GM12891 (cell line): ENCODE data around the gene NCKAP5.
"Not testable (repeated sequence)": the region's sequence is repeated elsewhere in the genome, so short reads cannot be mapped to it uniquely, and the experiment has no call there.

Source experiments
- DNase-seq: peaks from one replicate; pipeline ENCODE4 v3.0.0; 2011; ENCODE audit warnings: low spot score; ENCODE audit not compliant: insufficient read length
- FAIRE-seq: peaks from 2 replicates; lab custom pipeline; 2011; peaks lifted over from hg19 to GRCh38; lab: Jason Lieb, UNC
- PAX5 ChIP-seq: IDR thresholded peaks from 2 replicates; pipeline ENCODE4 v1.6.1; 2011; ENCODE audit warnings: low read length, moderate library complexity, mild to moderate bottlenecking; ENCODE audit not compliant: insufficient read depth, severe bottlenecking
- POLR2A ChIP-seq: IDR thresholded peaks from 2 replicates; pipeline ENCODE4 v1.6.1; 2011; ENCODE audit warnings: low read depth, low read length, control low read depth
- POLR2AphosphoS5 ChIP-seq: IDR thresholded peaks from 2 replicates; pipeline ENCODE4 v1.6.1; 2011; ENCODE audit warnings: low read depth, low read length, control low read depth
- POU2F2 ChIP-seq: IDR thresholded peaks from 2 replicates; pipeline ENCODE4 v1.6.1; 2011; ENCODE audit warnings: low read depth, mild to moderate bottlenecking, control low read depth, low read length, moderate library complexity
- SPI1 ChIP-seq: IDR thresholded peaks from 2 replicates; pipeline ENCODE4 v1.6.1; 2011; ENCODE audit warnings: low read depth, low read length, control low read depth
- TAF1 ChIP-seq: IDR thresholded peaks from 2 replicates; pipeline ENCODE4 v1.6.1; 2011; ENCODE audit warnings: low read depth, low read length, control low read depth

Gene NCKAP5

GRCh38 chr2:132719480-132719879 is 848.8 kb downstream of the NCKAP5 start:
- FAIRE-seq (no peak), DNase-seq (no peak)
- TF ChIP-seq SPI1 (no peak), POU2F2 (no peak), TAF1 (no peak), POLR2AphosphoS5 (no peak), POLR2A (no peak), PAX5 (no peak)

GRCh38 chr2:132716954-132717353 is 851.3 kb downstream of the NCKAP5 start:
- FAIRE-seq, result no peak
- DNase-seq, result no peak
- TF ChIP-seq SPI1 (no peak), TAF1 (no peak), POLR2A (no peak), POLR2AphosphoS5 (no peak), PAX5 (no peak), POU2F2 (no peak)

DNA sequence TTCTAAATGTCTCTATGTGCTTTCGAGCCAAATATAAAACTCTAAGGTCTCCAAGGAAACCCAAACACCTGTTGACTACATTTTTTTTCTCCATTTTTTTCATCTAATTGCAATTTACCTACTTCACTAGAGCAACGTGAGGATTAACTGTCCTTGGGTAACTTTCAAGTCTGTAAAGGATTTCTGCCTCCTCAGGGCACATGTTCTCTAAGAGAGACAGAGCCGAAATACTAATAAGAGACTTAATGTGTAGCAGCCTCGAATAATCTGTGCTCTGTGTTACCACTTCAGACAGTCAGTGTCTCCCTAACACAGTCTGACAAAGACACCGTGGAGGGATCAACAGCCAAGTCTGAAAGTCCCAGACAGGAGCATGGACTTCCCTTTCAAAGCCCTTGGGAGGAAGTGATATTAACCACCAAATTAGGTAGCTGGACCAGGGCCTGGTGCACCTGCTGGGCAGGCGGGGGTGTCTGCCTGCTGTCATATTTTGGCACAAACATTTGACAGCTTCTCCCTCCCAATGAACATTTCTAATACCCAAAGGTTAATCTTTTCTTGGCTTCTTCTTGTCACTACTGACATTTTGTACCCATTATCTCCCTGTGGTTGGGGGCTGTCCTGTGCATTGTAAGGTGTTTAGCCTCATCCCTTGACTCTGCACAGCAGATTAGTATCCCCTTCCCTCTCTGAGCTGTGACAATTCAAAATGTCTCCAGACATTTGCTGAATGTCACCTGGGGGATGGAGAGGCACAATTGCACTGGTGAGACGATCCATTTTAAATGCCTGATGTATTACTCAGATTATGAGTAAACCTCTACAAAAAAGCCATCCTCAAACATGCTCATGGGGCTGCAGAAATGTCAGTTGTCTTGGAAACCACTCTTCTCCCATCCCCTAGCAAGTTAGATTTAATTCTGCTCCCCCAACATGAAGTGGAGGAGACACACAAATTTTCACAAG is 852.6 kb downstream of the NCKAP5 start:
- no peak for FAIRE-seq
- no peak for TF ChIP-seq TAF1
- no peak for TF ChIP-seq POU2F2
- no peak for TF ChIP-seq POLR2A
- no peak for TF ChIP-seq SPI1
- no peak for TF ChIP-seq POLR2AphosphoS5
- TF ChIP-seq PAX5, result no peak
- no peak for DNase-seq

GRCh38 chr2:132703396-132703795 is 864.9 kb downstream of the NCKAP5 start:
- FAIRE-seq (no peak), DNase-seq (no peak)
- TF ChIP-seq POU2F2, result no peak
- no peak for TF ChIP-seq POLR2AphosphoS5
- no peak for TF ChIP-seq TAF1
- TF ChIP-seq PAX5, result no peak
- TF ChIP-seq POLR2A, result no peak
- no peak for TF ChIP-seq SPI1

DNA sequence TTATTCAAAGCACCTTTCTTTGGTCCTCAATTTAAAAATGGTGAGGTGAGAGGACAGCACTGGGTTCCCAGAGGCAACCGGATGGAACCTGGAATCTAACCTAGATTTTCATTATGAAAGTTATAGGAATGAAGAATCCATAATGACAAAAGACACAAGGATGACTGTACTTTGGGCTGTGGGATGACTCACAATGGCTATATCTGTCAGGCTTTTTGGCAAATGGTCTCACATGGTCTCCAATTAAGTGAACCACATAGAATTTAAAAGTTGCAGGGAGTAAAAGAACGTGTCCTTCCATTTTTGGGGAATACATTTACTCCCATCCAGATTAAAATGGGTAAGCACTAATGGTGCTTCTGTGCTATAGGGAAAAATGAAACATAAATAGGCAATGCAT is 866.5 kb downstream of the NCKAP5 start:
- DNase-seq, result no peak
- FAIRE-seq, result no peak
- no peak for TF ChIP-seq TAF1
- TF ChIP-seq POU2F2, result no peak
- no peak for TF ChIP-seq PAX5
- no peak for TF ChIP-seq SPI1
- no peak for TF ChIP-seq POLR2AphosphoS5
- no peak for TF ChIP-seq POLR2A

DNA sequence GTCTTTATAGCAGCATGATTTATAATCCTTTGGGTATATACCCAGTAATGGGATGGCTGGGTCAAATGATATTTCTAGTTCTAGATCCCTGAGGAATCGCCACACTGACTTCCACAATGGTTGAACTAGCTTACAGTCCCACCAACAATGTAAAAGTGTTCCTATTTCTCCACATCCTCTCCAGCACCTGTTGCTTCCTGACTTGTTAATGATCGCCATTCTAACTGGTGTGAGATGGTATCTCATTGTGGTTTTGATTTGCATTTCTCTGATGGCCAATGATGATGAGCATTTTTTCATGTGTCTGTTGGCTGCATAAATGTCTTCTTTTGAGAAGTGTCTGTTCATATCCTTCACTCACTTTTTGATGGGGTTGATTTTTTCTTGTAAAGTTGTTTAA is 868.5 kb downstream of the NCKAP5 start:
- not testable (repeated sequence) for DNase-seq, FAIRE-seq

DNA sequence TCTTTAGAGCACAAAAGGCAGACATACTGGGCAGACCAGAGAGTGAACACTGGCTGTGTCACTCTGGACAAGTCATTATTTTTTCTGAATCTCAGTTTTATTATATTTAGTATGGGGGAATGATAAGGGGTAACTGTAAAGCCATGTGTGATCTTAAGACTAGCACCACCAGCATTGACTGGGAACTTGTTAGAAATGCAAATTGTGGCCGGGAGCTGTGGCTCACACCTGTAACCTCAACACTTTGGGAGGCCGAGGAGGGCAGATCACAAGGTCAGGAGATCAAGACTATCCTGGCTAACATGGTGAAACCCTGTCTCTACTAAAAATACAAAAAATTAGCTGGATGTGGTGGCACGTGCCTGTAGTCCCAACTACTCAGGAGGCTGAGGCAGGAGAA is 869.9 kb downstream of the NCKAP5 start:
- not testable (repeated sequence) for FAIRE-seq, DNase-seq

GRCh38 chr2:132697556-132698205 is 870.6 kb downstream of the NCKAP5 start:
- DNase-seq (no peak), FAIRE-seq (no peak)
- TF ChIP-seq PAX5 (no peak), TAF1 (no peak), POLR2AphosphoS5 (no peak), POLR2A (no peak), SPI1 (no peak), POU2F2 (no peak)

GRCh38 chr2:132692816-132693215 is 875.4 kb downstream of the NCKAP5 start:
- TF ChIP-seq SPI1, result no peak
- TF ChIP-seq POLR2A, result no peak
- TF ChIP-seq POU2F2, result no peak
- no peak for DNase-seq
- no peak for FAIRE-seq

- FAIRE-seq, result no peak
- no peak for TF ChIP-seq POLR2AphosphoS5
- no peak for TF ChIP-seq POU2F2
- no peak for TF ChIP-seq PAX5
- TF ChIP-seq TAF1, result no peak
- TF ChIP-seq POLR2A, result no peak
- TF ChIP-seq SPI1, result no peak
- no peak for DNase-seq
Measured at GRCh38 chr2:132691556-132691955, 876.7 kb downstream of the NCKAP5 start.
